Measurements from ENCODE around the gene VANGL2.

DNA sequence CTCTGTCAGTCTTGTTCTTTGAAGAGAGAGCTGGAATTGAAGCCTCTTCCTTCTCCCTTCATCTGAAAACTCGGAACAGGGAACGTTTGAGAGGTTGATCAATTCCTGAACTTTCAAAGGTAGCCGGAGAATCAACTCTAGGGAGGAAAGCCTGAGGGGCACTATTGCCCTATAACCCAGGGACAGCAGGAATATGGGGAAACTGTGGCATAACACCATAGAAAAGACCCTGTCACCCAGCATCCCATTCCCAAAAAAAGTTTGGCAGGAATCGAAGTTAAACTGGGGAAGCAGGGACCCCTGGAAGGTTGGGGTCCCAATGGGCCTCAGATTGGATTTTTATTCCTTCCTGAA, 38.6 kb upstream of the VANGL2 start:
- TF ChIP-seq EGR1 (IDR thresholded peaks at IDR 0.05; ENCODE audit: borderline replicate concordance, low read depth, low read length) (no peak), YY1 (IDR thresholded peaks at IDR 0.05; ENCODE audit: low read depth, low read length) (no peak), GABPA (IDR thresholded peaks at IDR 0.05; ENCODE audit: borderline replicate concordance, insufficient read depth, low read length) (no peak), POLR2A (IDR thresholded peaks at IDR 0.05; ENCODE audit: control extremely low read depth in 1 of 2, low read depth in 2 of 2, low read length in 2 of 2) (no peak), RNF2 (IDR thresholded peaks at IDR 0.05; ENCODE audit: borderline replicate concordance, low read depth, low read length, missing control alignments, poor library complexity, severe bottlenecking) (no peak)
